ENCODE measurements around the gene SCAF8. TPM values are rescaled to one million over a fixed set of nuclear protein-coding genes. Genes with fewer than 3 reads are reported as not detected.
A peak's percentile ranks its signal among the peaks of the same experiment; 100 is the strongest.
"Not testable (repeated sequence)": the region's sequence is repeated elsewhere in the genome, so short reads cannot be mapped to it uniquely, and the experiment has no call there.

SCAF8 gene
- total RNA-seq, 1 donor from 2014 or later = 15.2 TPM

GRCh38 chr6:154733626-154734382, 588 bp downstream of the SCAF8 start:
- peak overlapping the region; percentile 89 for H3K4me3 ChIP-seq (ENCODE audit: low read depth, low read length)
- DNase-seq (ENCODE audit: low read depth) = peak; percentile 63
- TF ChIP-seq, protein P1, sequence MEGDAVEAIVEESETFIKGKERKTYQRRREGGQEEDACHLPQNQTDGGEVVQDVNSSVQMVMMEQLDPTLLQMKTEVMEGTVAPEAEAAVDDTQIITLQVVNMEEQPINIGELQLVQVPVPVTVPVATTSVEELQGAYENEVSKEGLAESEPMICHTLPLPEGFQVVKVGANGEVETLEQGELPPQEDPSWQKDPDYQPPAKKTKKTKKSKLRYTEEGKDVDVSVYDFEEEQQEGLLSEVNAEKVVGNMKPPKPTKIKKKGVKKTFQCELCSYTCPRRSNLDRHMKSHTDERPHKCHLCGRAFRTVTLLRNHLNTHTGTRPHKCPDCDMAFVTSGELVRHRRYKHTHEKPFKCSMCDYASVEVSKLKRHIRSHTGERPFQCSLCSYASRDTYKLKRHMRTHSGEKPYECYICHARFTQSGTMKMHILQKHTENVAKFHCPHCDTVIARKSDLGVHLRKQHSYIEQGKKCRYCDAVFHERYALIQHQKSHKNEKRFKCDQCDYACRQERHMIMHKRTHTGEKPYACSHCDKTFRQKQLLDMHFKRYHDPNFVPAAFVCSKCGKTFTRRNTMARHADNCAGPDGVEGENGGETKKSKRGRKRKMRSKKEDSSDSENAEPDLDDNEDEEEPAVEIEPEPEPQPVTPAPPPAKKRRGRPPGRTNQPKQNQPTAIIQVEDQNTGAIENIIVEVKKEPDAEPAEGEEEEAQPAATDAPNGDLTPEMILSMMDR (conservative IDR thresholded peaks at IDR 0.05; ENCODE audit: low read depth, low read length) = no peak

DNA sequence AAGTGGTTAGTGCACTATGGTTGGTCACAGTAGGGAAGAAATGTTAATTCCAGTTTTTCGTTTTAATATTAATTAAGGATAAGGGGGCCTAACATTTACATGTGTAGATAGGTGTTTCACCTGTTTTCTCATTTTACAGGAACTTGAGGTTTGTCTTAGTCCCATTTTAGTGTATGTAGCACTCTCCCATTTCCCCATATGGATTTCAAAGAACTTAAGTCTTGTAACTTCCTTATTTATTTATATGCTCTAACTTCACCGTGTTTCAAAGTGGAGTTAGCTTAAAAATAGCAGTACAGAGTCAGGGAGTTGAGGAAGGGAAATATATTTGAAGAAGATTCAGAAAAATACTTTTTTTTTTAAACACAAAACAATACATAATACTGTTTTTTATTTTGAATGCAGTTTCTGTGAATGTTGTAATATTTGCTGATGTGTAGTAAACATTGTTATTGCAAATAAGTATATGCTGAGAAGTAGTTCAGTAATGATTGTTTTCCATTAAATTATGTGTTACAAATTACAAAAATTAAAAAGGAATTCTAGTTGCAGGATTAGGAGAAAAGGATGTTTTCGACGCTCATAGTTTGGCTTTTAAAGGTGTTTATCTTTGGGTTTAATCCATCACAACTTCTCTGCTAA, 3.5 kb downstream of the SCAF8 start:
- DNase-seq (ENCODE audit: low read depth) = no peak
- no peak overlapping the region for H3K4me3 ChIP-seq (ENCODE audit: low read depth, low read length)
- TF ChIP-seq, protein P1 (conservative IDR thresholded peaks at IDR 0.05; ENCODE audit: low read depth, low read length) = no peak

- no peak for DNase-seq (ENCODE audit: low read depth)
- no peak overlapping the region for H3K4me3 ChIP-seq (ENCODE audit: low read depth, low read length)
- TF ChIP-seq, protein P1 (conservative IDR thresholded peaks at IDR 0.05; ENCODE audit: low read depth, low read length) = no peak
These were observed 4.2 kb downstream of the SCAF8 start for GRCh38 chr6:154737424-154737823.

GRCh38 chr6:154738551-154738961, 5.3 kb downstream of the SCAF8 start:
- no peak overlapping the region for H3K4me3 ChIP-seq (ENCODE audit: low read depth, low read length)
- TF ChIP-seq, protein P1 (conservative IDR thresholded peaks at IDR 0.05; ENCODE audit: low read depth, low read length) = no peak
- DNase-seq (ENCODE audit: low read depth) = no peak

DNA sequence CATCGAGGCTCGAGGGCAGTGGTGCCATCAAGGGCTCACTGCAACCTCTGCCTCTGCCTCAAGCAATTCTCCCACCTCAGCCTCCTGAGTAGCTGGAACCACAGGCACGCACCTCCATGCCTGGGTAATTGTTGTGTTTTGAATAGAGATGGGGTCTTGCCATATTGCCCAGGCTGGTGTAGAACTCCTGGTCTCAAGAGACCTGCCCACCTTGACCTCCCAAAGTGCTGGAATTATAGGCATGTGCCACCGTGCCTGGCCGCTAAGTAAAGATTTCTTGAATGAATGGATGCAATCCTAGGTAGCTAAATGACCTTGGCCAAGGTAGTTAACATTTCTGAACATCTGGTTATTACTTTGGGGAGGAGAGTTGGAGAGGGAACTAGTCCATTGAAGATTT, 7.4 kb downstream of the SCAF8 start:
- DNase-seq (ENCODE audit: low read depth) = no peak
- H3K4me3 ChIP-seq (ENCODE audit: low read depth, low read length) = no peak overlapping the region

DNA sequence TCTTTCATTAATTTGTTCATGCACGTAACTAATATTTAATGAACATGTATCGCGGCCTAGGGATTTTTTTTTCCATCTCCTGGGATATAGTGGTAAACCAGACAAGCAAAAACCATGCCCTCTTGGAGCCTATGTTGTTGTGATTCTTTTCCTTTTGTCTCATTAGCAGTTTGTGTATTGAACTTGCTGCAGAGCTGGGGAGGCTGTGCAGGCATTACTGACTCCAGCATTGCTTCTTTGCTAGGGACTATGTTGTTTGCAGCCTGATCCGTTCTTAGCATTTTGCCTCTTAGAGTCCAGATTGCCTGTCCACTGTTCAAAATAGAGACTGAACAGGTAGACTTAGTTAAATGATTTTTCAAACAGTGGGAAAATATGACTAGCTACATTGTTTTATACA, 9.7 kb downstream of the SCAF8 start:
- DNase-seq (ENCODE audit: low read depth) = no peak
- TF ChIP-seq, protein P1 (conservative IDR thresholded peaks at IDR 0.05; ENCODE audit: low read depth, low read length) = no peak
- no peak overlapping the region for H3K4me3 ChIP-seq (ENCODE audit: low read depth, low read length)

More for the DNA sequence above, 7.4 kb downstream of the SCAF8 start:
- TF ChIP-seq, protein P1 (conservative IDR thresholded peaks at IDR 0.05; ENCODE audit: low read depth, low read length) = no peak

DNA sequence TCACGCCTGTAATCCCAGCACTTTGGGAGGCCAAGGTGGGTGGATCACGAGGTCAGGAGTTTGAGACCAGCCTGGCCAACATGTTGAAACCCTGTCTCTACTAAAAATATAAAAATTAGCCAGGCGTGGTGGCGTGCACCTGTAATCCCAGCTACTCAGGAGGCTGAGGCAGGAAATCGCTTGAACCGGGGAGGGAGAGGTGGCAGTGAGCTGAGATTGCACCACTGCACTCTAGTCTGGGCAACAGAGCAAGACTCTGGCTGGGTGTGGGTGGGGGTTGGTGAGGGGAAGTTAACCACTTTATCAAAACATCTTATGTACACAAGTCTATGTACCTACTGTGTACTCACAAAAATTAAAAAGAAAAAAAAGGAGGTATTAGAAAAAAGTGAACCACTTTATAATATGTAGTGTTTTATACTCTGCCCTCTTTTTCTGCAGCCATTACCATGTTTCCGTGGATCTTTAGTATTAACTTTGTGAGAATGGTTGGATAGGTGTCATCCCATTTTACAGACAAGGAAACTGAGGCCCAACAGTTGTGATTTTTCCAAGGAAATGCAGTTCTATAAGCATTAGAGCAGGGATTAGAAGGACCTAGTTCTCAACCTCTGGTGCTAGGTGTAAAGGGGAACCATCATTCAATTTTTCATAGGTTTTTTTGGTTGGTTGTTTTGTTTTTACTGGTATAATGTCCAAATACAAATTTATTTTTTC, 11.0 kb downstream of the SCAF8 start:
- DNase-seq (ENCODE audit: low read depth); H3K4me3 ChIP-seq (ENCODE audit: low read depth, low read length): not testable (repeated sequence)
